22Rv1 (cell line): Measurements from ENCODE around the gene STXBP6.

Source experiments
- ZFX ChIP-seq: fragments of 450-650 bp; IDR thresholded peaks from 2 replicates; pipeline ENCODE4 v1.6.1; 2017; ENCODE audit warnings: antibody characterized with exemption, borderline replicate concordance
- TF ChIP-seq, protein P1 (sequence below): fragments of 450-650 bp; IDR thresholded peaks from 2 replicates; pipeline ENCODE4 v1.5.1; 2017; ENCODE audit warnings: mild to moderate bottlenecking

DNA sequence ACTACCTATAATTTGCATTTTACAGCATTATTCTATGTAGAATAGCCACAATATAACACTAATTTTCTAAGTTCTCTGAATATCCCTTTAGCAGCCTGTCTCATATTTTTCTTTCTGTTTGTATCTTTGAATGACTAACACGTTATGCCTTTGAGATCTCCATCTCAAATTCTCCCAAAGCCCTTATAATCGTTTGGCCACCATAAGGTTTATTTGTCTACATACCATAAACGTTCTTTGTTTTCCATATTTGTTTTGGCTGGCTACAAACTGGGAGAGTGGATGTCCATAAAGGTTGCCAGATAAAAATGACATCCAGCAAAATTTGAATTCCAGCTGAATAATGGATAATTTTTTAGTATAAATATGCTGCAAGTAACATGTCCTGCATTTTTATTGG, 203.7 kb downstream of the STXBP6 start:
- TF ChIP-seq, protein P1, sequence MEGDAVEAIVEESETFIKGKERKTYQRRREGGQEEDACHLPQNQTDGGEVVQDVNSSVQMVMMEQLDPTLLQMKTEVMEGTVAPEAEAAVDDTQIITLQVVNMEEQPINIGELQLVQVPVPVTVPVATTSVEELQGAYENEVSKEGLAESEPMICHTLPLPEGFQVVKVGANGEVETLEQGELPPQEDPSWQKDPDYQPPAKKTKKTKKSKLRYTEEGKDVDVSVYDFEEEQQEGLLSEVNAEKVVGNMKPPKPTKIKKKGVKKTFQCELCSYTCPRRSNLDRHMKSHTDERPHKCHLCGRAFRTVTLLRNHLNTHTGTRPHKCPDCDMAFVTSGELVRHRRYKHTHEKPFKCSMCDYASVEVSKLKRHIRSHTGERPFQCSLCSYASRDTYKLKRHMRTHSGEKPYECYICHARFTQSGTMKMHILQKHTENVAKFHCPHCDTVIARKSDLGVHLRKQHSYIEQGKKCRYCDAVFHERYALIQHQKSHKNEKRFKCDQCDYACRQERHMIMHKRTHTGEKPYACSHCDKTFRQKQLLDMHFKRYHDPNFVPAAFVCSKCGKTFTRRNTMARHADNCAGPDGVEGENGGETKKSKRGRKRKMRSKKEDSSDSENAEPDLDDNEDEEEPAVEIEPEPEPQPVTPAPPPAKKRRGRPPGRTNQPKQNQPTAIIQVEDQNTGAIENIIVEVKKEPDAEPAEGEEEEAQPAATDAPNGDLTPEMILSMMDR: no peak
- no peak for TF ChIP-seq ZFX
